Prostate gland (tissue), 2 donors: ENCODE results near the gene DNASE1. TPM values are rescaled to one million over a fixed set of nuclear protein-coding genes. Genes with fewer than 3 reads are reported as not detected.

ENCODE experiments used
- DNase-seq: peaks from one replicate; pipeline ENCODE4 v3.0.0-alpha.2; 2019; ENCODE audit warnings: low spot score
- H3K27ac ChIP-seq, 2 donors: fragments of 200-600 bp; sonication (generic); 2 replicates each; pipeline ENCODE4 v1.5.1; 2017 to 2019
- H3K27me3 ChIP-seq: fragments of 200-600 bp; sonication (generic); replicated peaks from 2 replicates; pipeline ENCODE4 v1.5.1; 2019; ENCODE audit not compliant: insufficient read depth
- H3K36me3 ChIP-seq, 2 donors: fragments of 200-600 bp; sonication (generic); 1 replicate in 1 of 2; 2 replicates in 1 of 2; pipeline versions ENCODE4 v1.5.1 to v1.8.1; 2017 to 2019
- H3K4me1 ChIP-seq: fragments of 200-600 bp; sonication (generic); replicated peaks from 2 replicates; pipeline ENCODE4 v1.5.1; 2019
- H3K4me3 ChIP-seq, 2 donors: fragments of 200-600 bp; sonication (generic); 2 replicates each; pipeline ENCODE4 v1.5.1; 2017 to 2019
- H3K9me3 ChIP-seq: fragments of 200-600 bp; sonication (generic); 2 replicates; pipeline ENCODE4 v1.5.1; 2017
- CTCF ChIP-seq, 4 experiments: fragments of 200-600 bp in 2 of 4; fragments of 450-650 bp in 2 of 4; sonication (generic) in 2 of 4; IDR thresholded peaks; 1 replicate in 3 of 4; 2 replicates in 1 of 4; pipeline ENCODE4 v1.5.1; 2016 to 2019; ENCODE audit warnings: antibody characterized with exemption in 4 of 4, mild to moderate bottlenecking in 2 of 4, moderate library complexity in 2 of 4
- POLR2A ChIP-seq: fragments of 450-650 bp; IDR thresholded peaks from one replicate; pipeline ENCODE4 v1.6.1; 2016; ENCODE audit warnings: antibody characterized with exemption, mild to moderate bottlenecking
- POLR2AphosphoS5 ChIP-seq: sonication (generic); formaldehyde crosslinking; IDR thresholded peaks from one replicate; pipeline ENCODE4 v1.6.1; 2017; ENCODE audit warnings: antibody characterized with exemption
- WGBS: methylation state at CpG from one replicate; pipeline ENCODE4 v1.1.5; 2018; 5-methylcytosine and 5-hydroxymethylcytosine counted together
- intact Hi-C: fragments of 100-400 bp; cut with DNase I; formaldehyde crosslinking; loops from one replicate; pipeline ENCODE4 v1.14.2; 2022
- total RNA-seq, 2 donors: library from RNA; depleted of rRNA; stranded (reverse); fragments of >200 nt; gene quantifications; one replicate each; pipeline ENCODE4 v1.1.0, GENCODE V29; 2016

The DNASE1 gene
- total RNA-seq, 2 donors from 2014 or later, result 41.9 to 50.6 TPM

GRCh38 chr16:3681206-3681605, 26.7 kb downstream of the DNASE1 start:
- intact Hi-C loops, result no loop called here
- H3K27me3 ChIP-seq, result no peaks in the 10 kb centered on the region
- H3K4me3 ChIP-seq, result no peak overlapping the region
- no peak overlapping the region for H3K27ac ChIP-seq
- no peaks in the 10 kb centered on the region for H3K36me3 ChIP-seq
- 78% methylated on average over 3 of the region's 3 CpGs for WGBS
- DNase-seq, result no peak
- H3K9me3 ChIP-seq, result no peaks in the 10 kb centered on the region
- no peaks in the 10 kb centered on the region for H3K4me1 ChIP-seq
- no peak for TF ChIP-seq POLR2AphosphoS5
- no peak for TF ChIP-seq CTCF (IDR thresholded peaks at IDR 0.05)
- TF ChIP-seq POLR2A, result no peak

- intact Hi-C loops, result no loop called here
- TF ChIP-seq CTCF (IDR thresholded peaks at IDR 0.05), result no peak
- no peak for TF ChIP-seq POLR2A
- no peak for TF ChIP-seq POLR2AphosphoS5
- no peaks in the 10 kb centered on the region for H3K36me3 ChIP-seq
- no peaks in the 10 kb centered on the region for H3K27me3 ChIP-seq
- no peak overlapping the region for H3K27ac ChIP-seq
- no peak overlapping the region for H3K4me3 ChIP-seq
- peaks cover 4% of the 10 kb centered on the region for H3K4me1 ChIP-seq
- H3K9me3 ChIP-seq, result no peaks in the 10 kb centered on the region
- WGBS, result 84% methylated on average over 7 of the region's 7 CpGs
- DNase-seq, result no peak
These were observed 32.5 kb downstream of the DNASE1 start for GRCh38 chr16:3687021-3687420.

GRCh38 chr16:3687792-3688191, 33.3 kb downstream of the DNASE1 start:
- H3K4me1 ChIP-seq, result peaks cover 4% of the 10 kb centered on the region
- 95% methylated on average over 9 of the region's 9 CpGs for WGBS
- H3K36me3 ChIP-seq, result no peaks in the 10 kb centered on the region
- H3K4me3 ChIP-seq, result no peak overlapping the region
- no peaks in the 10 kb centered on the region for H3K9me3 ChIP-seq
- H3K27ac ChIP-seq, result no peak overlapping the region
- no peak for DNase-seq
- no peaks in the 10 kb centered on the region for H3K27me3 ChIP-seq
- no peak for TF ChIP-seq CTCF (IDR thresholded peaks at IDR 0.05)
- no peak for TF ChIP-seq POLR2A
- TF ChIP-seq POLR2AphosphoS5, result no peak
- intact Hi-C loops, result no loop called here

- no peak overlapping the region for H3K27ac ChIP-seq
- H3K27me3 ChIP-seq, result no peaks in the 10 kb centered on the region
- intact Hi-C loops, result loop anchor here (1.0 to 10.0 kb wide), 2 partner anchors 190 to 265 kb away; no protein-coding TSS in a partner anchor
- no peaks in the 10 kb centered on the region for H3K9me3 ChIP-seq
- 92% methylated on average over 7 of the region's 7 CpGs for WGBS
- no peaks in the 10 kb centered on the region for H3K36me3 ChIP-seq
- peaks cover 4% of the 10 kb centered on the region for H3K4me1 ChIP-seq
- TF ChIP-seq POLR2AphosphoS5, result no peak
- no peak for TF ChIP-seq CTCF (IDR thresholded peaks at IDR 0.05)
- TF ChIP-seq POLR2A, result no peak
- no peak overlapping the region for H3K4me3 ChIP-seq
- DNase-seq, result no peak
These were observed 35.2 kb downstream of the DNASE1 start for GRCh38 chr16:3689731-3690130.

- TF ChIP-seq POLR2AphosphoS5, result peak; percentile 86
- TF ChIP-seq POLR2A, result no peak
- TF ChIP-seq CTCF (IDR thresholded peaks at IDR 0.05), result peak; percentile 81 to 95 (median 92)
- Histone ChIP-seq H3K9me3 (no peaks in the 10 kb centered on the region), H3K4me3 (peak overlapping the region; percentile 5 to 19), H3K27me3 (no peaks in the 10 kb centered on the region), H3K4me1 (peaks cover 4% of the 10 kb centered on the region), H3K27ac (peak overlapping the region in 1 of 2 donors; percentile 36), H3K36me3 (no peaks in the 10 kb centered on the region)
- peak; percentile 84 for DNase-seq
- intact Hi-C loops, result loop anchor here (1.0 to 10.0 kb wide), 2 partner anchors 189 to 264 kb away; no protein-coding TSS in a partner anchor
- WGBS, result 23% methylated on average over 18 of the region's 18 CpGs
These were observed 36.0 kb downstream of the DNASE1 start for GRCh38 chr16:3690470-3690928.
